ENCODE results near the gene CHST12. TPM values are rescaled to one million over a fixed set of nuclear protein-coding genes. Genes with fewer than 3 reads are reported as not detected.

Gene CHST12
- total RNA-seq, 6 donors from 2014 or later = 10.2 to 35.9 (median 27.8) TPM

GRCh38 chr7:2373124-2373556 lies 30.3 kb upstream of the CHST12 start:
- DNase-seq = no peak
- no peaks in the 10 kb centered on the region for H3K4me1 ChIP-seq
- no peak for TF ChIP-seq POLR2AphosphoS5 (IDR thresholded peaks at IDR 0.05)
- no peak for TF ChIP-seq EP300 (IDR thresholded peaks at IDR 0.05)
- no peak for TF ChIP-seq CTCF (IDR thresholded peaks at IDR 0.05)
- no peak for TF ChIP-seq POLR2A (IDR thresholded peaks at IDR 0.05)
- WGBS, 2 donors = 95 to 98% methylated on average over 4 to 14 of the region's 14 CpGs
- ATAC-seq (ENCODE audit: low FRiP score in 2 of 2) = peak in 1 of 2 donors; percentile 24
- H3K27ac ChIP-seq = no peak overlapping the region
- H3K9me3 ChIP-seq = no peaks in the 10 kb centered on the region
- H3K4me3 ChIP-seq = no peak overlapping the region
- H3K36me3 ChIP-seq = peaks cover 69 to 97% (median 92%) of the 10 kb centered on the region in 4 donors
- H3K27me3 ChIP-seq = no peaks in the 10 kb centered on the region

GRCh38 chr7:2373646-2374045 lies 29.8 kb upstream of the CHST12 start:
- ATAC-seq (ENCODE audit: low FRiP score in 2 of 2) (no peak), DNase-seq (no peak)
- Histone ChIP-seq H3K4me3 (no peak overlapping the region), H3K4me1 (no peaks in the 10 kb centered on the region), H3K36me3 (peaks cover 64 to 97% (median 89%) of the 10 kb centered on the region in 4 donors), H3K27ac (no peak overlapping the region), H3K27me3 (no peaks in the 10 kb centered on the region), H3K9me3 (no peaks in the 10 kb centered on the region)
- WGBS, 2 donors = 85 to 94% methylated on average over 7 of the region's 7 CpGs
- TF ChIP-seq POLR2AphosphoS5 (IDR thresholded peaks at IDR 0.05) (no peak), POLR2A (IDR thresholded peaks at IDR 0.05) (no peak), CTCF (IDR thresholded peaks at IDR 0.05) (no peak), EP300 (IDR thresholded peaks at IDR 0.05) (no peak)

- H3K27me3 ChIP-seq = no peaks in the 10 kb centered on the region
- H3K36me3 ChIP-seq = peaks cover 65 to 97% (median 89%) of the 10 kb centered on the region in 4 donors
- TF ChIP-seq POLR2AphosphoS5 (IDR thresholded peaks at IDR 0.05) (no peak), POLR2A (IDR thresholded peaks at IDR 0.05) (no peak), CTCF (IDR thresholded peaks at IDR 0.05) (no peak), EP300 (IDR thresholded peaks at IDR 0.05) (no peak)
- DNase-seq (no peak), ATAC-seq (ENCODE audit: low FRiP score in 2 of 2) (no peak)
- 90 to 100% methylated on average over 16 to 18 of the region's 18 CpGs for WGBS, 2 donors
- H3K27ac ChIP-seq = no peak overlapping the region
- no peak overlapping the region for H3K4me3 ChIP-seq
- H3K4me1 ChIP-seq = no peaks in the 10 kb centered on the region
- no peaks in the 10 kb centered on the region for H3K9me3 ChIP-seq
Measured at GRCh38 chr7:2374401-2374800, 29.0 kb upstream of the CHST12 start.

GRCh38 chr7:2374830-2375728 lies 28.3 kb upstream of the CHST12 start:
- Histone ChIP-seq H3K27ac (no peak overlapping the region), H3K4me1 (no peaks in the 10 kb centered on the region), H3K36me3 (peaks cover 67 to 97% (median 88%) of the 10 kb centered on the region in 4 donors), H3K4me3 (no peak overlapping the region), H3K27me3 (no peaks in the 10 kb centered on the region), H3K9me3 (no peaks in the 10 kb centered on the region)
- no peak for DNase-seq
- 94% methylated on average over 15 to 24 of the region's 26 CpGs for WGBS, 2 donors
- TF ChIP-seq POLR2A (IDR thresholded peaks at IDR 0.05) (no peak), EP300 (IDR thresholded peaks at IDR 0.05) (no peak), CTCF (IDR thresholded peaks at IDR 0.05) (no peak), POLR2AphosphoS5 (IDR thresholded peaks at IDR 0.05) (no peak)
- no peak for ATAC-seq (ENCODE audit: low FRiP score in 2 of 2)
